Fibroblast of skin of left biceps (primary cell): Measurements from ENCODE around the gene SCIN.
"Not testable (repeated sequence)": the region's sequence is repeated elsewhere in the genome, so short reads cannot be mapped to it uniquely, and the experiment has no call there.

ENCODE experiments used
- DNase-seq, 2 experiments: peaks; one replicate each; pipeline ENCODE4 v3.0.0-alpha.2; 2013; ENCODE audit warnings: low read depth in 2 of 2

Gene SCIN

GRCh38 chr7:12647364-12648219 is 77.1 kb downstream of the SCIN start:
- DNase-seq, result no peak

DNA sequence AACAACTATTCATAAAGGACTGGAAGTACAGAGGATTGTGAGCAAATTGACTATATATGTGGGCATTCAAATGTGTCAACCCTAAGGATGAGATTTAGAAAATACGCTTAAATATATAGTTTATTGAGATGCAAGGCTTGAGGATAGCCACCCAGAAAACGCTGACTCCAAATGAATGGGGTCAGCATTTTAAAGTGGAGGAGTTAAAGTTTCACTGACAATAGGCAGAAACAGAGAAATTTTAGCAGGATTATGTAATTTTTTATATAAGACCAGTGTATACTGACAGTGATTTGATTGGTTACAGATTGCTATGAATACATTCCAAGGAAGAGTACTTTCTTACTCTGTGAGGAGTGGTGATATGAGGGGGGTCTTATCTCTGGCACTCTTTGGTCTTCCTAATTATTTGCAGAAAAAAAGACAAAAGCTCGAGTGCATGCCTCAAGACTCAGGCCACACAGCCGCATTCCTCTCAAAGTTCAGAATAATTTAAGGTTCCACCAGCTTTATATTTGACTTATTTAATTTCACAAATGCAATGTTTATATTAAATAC is 78.3 kb downstream of the SCIN start:
- no peak for DNase-seq

GRCh38 chr7:12649348-12649747 is 78.8 kb downstream of the SCIN start:
- DNase-seq, result no peak

- no peak for DNase-seq
Measured at GRCh38 chr7:12650080-12650479, 79.6 kb downstream of the SCIN start.

DNA sequence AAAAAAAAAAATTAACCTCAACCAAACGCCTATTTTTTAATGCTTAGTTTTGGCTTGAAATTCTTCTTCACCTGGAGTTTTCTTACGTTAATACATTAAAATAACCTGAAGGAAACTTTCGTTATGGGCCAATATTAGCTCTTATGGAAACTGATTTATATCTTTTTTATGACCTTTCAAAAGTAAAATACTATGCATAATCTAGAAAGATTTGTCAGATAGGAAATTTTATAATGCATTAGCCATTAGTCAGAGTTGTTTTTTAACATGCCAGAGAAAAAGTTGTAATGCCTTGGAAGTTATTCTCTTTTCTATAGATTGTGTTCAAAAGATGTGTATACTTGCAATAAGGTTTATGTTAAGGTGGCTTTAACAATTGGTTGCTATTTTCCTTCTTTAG is 82.6 kb downstream of the SCIN start:
- no peak for DNase-seq

GRCh38 chr7:12653518-12653917 is 83.0 kb downstream of the SCIN start:
- no peak for DNase-seq

DNA sequence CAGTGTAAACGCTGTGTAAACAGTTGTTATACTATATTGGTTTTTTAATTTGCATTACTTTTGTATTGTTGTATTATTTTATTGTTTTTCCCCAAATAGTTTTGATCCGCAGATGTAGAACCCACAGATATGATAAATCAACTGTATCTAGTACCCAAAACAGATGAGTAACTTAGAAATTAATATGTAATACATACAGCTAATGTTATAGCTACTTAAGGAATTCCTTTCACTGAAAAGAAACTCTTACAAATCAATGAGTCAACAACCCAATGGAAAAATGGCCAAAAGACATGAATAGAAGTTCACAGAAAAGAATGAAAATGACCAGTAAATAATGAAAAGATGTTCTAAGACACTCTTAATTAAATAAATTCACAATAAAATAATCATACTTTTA is 84.6 kb downstream of the SCIN start:
- no peak for DNase-seq

- peak; percentile 46 to 48 for DNase-seq
Measured at GRCh38 chr7:12660423-12660822, 89.9 kb downstream of the SCIN start.

DNA sequence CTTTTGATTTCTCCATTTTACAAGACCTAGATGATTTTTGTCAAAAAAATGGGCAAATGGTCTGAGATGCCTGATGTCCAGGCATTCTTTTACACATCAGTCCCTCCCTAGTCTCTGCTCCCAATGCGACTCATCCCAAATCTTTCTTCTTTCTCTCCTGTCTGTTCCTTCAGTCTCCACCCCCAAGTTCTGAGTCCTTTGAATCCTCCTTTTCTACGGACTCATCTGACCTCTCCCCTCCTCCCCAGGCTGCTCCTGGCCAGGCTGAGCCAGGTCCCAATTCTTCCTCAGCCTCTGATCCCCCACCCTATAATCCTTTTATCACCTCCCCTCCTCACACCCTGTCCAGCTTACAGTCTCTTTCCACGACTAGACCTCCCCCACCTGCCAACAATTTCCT is 90.5 kb downstream of the SCIN start:
- DNase-seq, result not testable (repeated sequence)

- no peak for DNase-seq
Measured at GRCh38 chr7:12661581-12661980, 91.1 kb downstream of the SCIN start.

DNA sequence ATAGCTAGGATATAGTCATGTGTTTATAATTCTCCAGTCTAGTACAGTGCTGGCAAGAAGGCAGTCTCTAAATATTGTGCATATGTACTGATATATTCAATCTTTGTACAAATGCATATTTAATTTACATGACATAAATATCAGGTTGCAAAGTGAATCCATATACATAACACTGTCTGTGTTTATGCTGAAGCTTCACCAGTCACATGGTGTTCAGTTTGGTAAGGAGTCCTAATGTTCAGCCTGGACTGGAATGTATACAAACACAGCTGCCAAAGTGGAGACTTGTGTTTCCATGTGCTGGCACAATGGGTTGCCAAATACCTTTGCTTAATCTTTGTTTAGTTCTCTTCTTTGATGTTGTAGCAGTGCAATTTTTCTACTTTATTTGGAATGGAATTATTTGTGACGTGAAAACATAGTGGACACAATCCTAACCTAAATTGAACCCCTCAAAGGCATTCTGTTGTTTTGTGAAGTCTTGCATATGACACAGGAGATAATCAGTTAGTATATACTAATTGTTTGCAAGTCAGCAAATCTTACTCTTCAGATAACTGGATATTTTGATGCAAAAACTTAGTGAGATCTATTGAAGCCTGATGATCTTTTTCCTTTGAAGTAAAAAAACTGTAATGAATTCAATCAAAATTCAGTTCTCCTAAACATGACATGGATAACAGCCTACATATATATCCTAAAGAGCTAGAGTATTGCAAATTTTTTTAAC is 99.6 kb downstream of the SCIN start:
- peak in 1 of 2 experiments; percentile 13 for DNase-seq

GRCh38 chr7:12670743-12671520 is 100.4 kb downstream of the SCIN start:
- no peak for DNase-seq

DNA sequence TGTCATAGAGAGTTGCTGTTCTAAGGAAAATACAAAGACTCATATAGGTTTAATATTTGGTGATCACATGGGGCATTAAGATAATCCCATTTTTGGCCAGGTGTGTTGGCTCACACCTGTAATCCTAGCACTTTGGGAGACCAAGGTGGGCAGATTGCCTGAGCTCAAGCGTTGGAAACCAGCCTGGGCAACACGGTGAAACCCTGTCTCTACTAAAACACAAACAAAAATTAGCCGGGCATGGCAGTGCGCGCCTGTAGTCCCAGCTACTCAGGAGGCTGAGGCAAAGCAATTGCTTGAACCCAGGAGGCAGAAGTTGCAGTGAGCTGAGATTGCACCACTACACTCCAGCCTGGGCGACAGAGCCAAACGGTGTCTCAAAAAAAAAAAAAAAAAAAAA is 102.9 kb downstream of the SCIN start:
- not testable (repeated sequence) for DNase-seq

GRCh38 chr7:12674053-12674452 is 103.5 kb downstream of the SCIN start:
- no peak for DNase-seq

DNA sequence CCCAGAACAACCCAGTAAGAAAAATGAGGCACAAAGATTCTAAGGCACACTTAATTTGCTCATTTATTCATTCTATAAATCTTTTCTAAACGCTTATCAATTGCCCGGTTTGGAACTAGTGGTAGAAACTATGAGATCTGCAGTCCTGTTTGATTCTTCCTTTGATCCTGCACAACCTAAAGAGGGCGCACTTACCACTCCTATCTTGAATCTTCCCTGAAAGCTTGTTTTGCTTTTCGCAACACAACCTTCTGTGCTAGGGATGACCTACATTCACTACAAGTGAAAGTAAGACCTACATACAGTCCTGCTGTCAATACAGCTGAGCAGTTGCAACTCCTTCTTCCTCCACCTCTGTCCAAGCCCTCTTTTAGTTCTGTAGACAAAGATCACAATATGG is 104.3 kb downstream of the SCIN start:
- no peak for DNase-seq

DNA sequence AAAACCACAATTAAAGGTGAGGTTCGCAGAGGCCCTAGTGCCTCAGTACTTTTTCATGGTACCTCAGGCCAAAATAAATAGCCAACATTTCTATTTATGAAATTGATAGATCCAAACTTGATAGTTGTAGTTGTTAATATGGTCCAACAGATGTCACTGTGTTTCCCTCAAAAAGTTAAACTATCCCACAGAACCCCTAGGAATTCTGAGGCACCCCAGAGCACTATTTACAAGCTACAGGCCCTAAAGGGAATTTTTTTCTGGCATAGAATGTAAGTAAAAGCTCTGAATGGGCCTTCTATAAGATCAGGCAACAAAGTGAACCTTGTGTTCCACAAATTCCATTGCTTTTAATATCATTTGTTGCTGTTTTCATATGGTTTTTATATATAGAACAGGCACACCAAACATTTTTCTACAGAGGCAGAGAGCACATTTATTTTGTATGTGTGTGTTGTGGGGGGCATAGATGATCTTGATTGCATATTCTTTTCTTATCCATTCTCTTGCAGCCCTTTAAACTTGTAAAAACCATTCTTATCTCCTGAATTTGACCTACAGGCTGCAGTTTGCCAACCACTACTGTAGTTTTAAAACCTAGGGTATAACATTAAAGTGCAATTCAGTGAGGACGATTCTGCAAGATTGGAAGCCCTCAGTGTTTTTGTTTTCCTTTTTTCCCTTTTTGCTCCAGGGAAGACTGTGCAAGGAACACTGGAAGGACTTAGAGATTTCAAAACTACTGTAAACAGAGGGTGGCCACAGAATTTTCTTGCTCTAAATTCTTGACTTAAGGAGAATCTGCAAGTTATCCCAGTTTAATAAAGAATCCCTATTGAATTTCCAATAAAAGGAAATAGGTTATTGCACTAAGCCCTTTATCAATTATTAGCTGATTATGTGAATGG is 113.4 kb downstream of the SCIN start:
- no peak for DNase-seq

DNA sequence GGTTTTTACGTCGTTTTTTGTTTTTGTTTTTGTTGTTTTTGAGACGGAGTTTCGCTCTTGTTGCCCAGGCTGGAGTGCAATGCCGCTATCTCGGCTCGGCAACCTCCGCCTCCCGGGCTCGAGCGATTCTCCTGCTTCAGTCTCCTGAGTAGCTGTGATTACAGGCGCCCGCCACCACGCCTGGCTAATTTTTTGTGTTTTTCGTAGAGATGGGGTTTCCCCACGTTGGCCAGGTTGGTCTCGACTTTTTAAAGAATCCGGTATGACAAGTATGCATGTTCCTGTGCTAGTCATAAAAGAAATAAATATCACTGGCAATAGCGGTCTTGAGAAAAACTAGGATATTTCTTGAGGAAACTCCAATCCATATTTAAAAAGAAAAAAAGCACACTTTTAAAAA is 114.2 kb downstream of the SCIN start:
- DNase-seq, result no peak

DNA sequence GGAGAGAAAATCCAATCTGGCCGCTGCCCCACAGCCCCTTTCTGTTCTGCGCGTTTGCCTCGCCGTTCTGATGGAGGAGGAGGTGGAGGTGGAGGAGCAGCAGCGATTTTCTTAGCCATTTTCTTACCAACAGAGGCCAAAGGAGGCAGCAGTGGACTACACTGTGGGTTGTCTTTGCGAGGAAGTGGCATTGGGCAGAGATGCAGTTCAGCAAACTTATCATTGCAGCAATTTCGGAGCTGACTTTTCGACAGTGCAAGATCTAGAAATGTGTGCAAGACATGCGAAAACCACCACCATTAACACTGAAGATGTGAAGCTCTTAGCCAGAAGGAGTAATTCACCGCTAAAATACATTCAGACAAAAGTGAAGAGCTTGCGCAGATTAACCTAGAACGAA is 115.0 kb downstream of the SCIN start:
- no peak for DNase-seq

GRCh38 chr7:12686234-12686890 is 115.8 kb downstream of the SCIN start:
- DNase-seq, result peak; percentile 48 to 55
